Measurements from ENCODE around the gene CLHC1. TPM values are rescaled to one million over a fixed set of nuclear protein-coding genes. Genes with fewer than 3 reads are reported as not detected.

The CLHC1 gene
- total and polyA plus RNA-seq, 2 donors (not counting 3 experiments of a cell fraction or from before 2014, with no cell fraction given): 2.4 to 12.3 TPM

DNA sequence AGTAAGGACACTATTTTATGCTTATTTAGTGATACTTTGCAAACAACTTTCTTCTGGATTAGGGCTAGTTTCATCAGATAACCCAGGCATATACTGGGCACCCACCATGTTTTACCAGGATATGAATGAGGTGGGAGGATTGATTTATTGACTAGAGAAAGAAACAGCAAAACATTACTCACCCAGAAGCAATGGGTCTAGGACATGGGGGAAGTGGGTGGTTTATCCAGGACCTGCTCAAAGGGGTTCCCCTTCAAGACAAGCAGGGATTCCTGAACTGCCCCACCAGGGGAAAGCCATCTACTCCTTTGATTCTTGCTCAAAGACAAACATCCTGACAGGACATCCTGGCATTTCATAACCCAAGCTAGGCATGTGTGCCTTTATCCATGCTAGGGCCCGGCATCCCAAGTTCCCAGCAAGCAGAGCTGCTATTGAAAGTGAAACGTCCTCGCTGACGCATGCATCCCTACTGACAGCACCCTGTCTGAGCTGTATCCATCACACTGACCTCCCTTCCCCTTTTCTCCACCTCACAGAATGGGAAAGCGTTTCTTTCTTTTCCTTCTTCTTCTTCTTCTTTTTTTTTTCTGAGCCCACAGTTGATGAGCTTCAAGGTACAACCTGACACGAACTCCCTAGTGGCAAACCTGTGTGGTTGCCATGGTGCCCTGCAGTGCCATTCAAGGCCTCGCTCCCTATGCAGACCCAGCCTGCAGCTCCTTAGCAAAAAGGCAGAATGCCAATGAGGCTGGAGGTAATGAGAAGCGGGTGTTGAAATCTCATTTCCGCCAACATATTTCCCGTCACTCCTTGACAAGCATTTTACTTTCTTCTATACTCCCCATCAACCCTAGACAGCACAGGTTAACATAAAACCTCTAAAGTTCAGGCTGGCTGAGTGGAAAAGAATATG, 70.5 kb downstream of the CLHC1 start:
- TF ChIP-seq POLR2AphosphoS5 (IDR thresholded peaks at IDR 0.05; ENCODE audit: insufficient read depth, low read depth, low read length) (no peak), GATA2 (IDR thresholded peaks at IDR 0.05; ENCODE audit: insufficient read depth, insufficient read length, low read depth, low read length) (peak; percentile 49), JUN (IDR thresholded peaks at IDR 0.05; ENCODE audit: borderline replicate concordance, insufficient read depth, insufficient read length, low read depth) (peak; percentile 6), FOS (IDR thresholded peaks at IDR 0.05; ENCODE audit: borderline replicate concordance, insufficient read depth, low read length) (peak; percentile 34), MYC (IDR thresholded peaks at IDR 0.05; ENCODE audit: low read depth, low read length) (no peak), POLR2A (IDR thresholded peaks at IDR 0.05; ENCODE audit: low read depth, low read length) (no peak)
- H3K9me1 ChIP-seq (replicated peaks; ENCODE audit: control insufficient read depth, extremely low read depth, insufficient read depth, low read length): no peaks in the 10 kb centered on the region
- H3K27ac ChIP-seq (ENCODE audit: insufficient read depth, low read depth, low read length): no peak overlapping the region
- peaks cover 68% of the 10 kb centered on the region for H3K4me1 ChIP-seq (ENCODE audit: control insufficient read depth, extremely low read depth, insufficient read depth, low read length)
- no peak overlapping the region for H3K9ac ChIP-seq (replicated peaks; ENCODE audit: extremely low read depth, insufficient read depth, low read length)
- intact Hi-C loops (cut with micrococcal nuclease): loop anchor here (1.0 kb wide), 1 partner anchor 111 kb away; the partner anchor contains the start of gene RTN4
- H3K27me3 ChIP-seq (ENCODE audit: control insufficient read depth in 2 of 2, insufficient read depth in 2 of 2, low read length in 2 of 2): no peaks in the 10 kb centered on the region
- no TSS peak for BruUV-seq (replicated peaks)
- peak overlapping the region; percentile 25 for H2AFZ ChIP-seq (ENCODE audit: low read depth, low read length)
- dilution Hi-C loops (cut with MboI; ENCODE audit: extremely low pct_ligation_motif_present, low sequenced_read_pairs): no loop called here
- peak overlapping the region; percentile 32 for H3K4me2 ChIP-seq (ENCODE audit: insufficient read depth, low read length)
- DNase-seq (ENCODE audit: low read depth, low spot score) (peak; percentile 80), FAIRE-seq (peak; percentile 93)
- ChIA-PET CTCF (interaction anchor here (0.9 to 2.6 kb wide), 6 partner anchors 9 to 147 kb away, joined by 3 to 26 read pairs (median 4); partner anchors contain the start of gene RTN4), POLR2A (interaction anchor here (1.8 kb wide), 1 partner anchor 111 kb away, joined by 9 read pairs; the partner anchor contains the start of gene RTN4)
- no peaks in the 10 kb centered on the region for H3K9me3 ChIP-seq (replicated peaks; ENCODE audit: control insufficient read depth, insufficient read depth, low read length)
- H3K79me2 ChIP-seq (ENCODE audit: control insufficient read depth, insufficient read depth, low read length): no peaks in the 10 kb centered on the region
- no peaks in the 10 kb centered on the region for H4K20me1 ChIP-seq (replicated peaks; ENCODE audit: control insufficient read depth, extremely low read depth, insufficient read depth, low read length)
- no peaks in the 10 kb centered on the region for H3K36me3 ChIP-seq (ENCODE audit: control insufficient read depth in 2 of 2, extremely low read depth in 1 of 2, insufficient read depth in 2 of 2, low read length in 2 of 2)
- no peak overlapping the region for H3K4me3 ChIP-seq (replicated peaks in 1 of 3; ENCODE audit: insufficient read depth in 1 of 3, low read depth in 1 of 3, low read length in 3 of 3)

DNA sequence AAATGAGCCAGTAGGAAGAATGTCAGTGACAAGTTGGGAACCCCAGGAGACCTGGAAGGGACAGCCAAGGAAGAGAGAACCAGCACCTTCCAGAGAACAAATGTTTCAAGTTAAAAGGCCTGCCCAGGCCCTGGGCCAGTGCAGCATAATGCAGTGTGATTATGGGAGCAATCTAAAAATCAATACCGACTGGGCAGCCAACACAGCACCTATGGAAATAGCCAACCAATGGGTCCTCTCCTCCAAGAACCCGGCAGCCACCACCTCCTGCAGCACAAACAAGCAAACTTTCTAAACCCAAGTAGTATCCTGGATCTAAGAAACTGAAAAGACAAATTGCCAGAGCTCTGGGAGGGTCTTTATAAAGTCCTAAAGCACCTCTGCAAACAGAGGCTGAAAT, 71.7 kb downstream of the CLHC1 start:
- H3K4me1 ChIP-seq (ENCODE audit: control insufficient read depth, extremely low read depth, insufficient read depth, low read length): peaks cover 64% of the 10 kb centered on the region
- no peak overlapping the region for H3K4me3 ChIP-seq (replicated peaks in 1 of 3; ENCODE audit: insufficient read depth in 1 of 3, low read depth in 1 of 3, low read length in 3 of 3)
- FAIRE-seq (no peak), DNase-seq (ENCODE audit: low read depth, low spot score) (no peak)
- no peaks in the 10 kb centered on the region for H4K20me1 ChIP-seq (replicated peaks; ENCODE audit: control insufficient read depth, extremely low read depth, insufficient read depth, low read length)
- dilution Hi-C loops (cut with MboI; ENCODE audit: extremely low pct_ligation_motif_present, low sequenced_read_pairs): no loop called here
- no peaks in the 10 kb centered on the region for H3K9me3 ChIP-seq (replicated peaks; ENCODE audit: control insufficient read depth, insufficient read depth, low read length)
- H3K9ac ChIP-seq (replicated peaks; ENCODE audit: extremely low read depth, insufficient read depth, low read length): no peak overlapping the region
- no peak overlapping the region for H3K4me2 ChIP-seq (ENCODE audit: insufficient read depth, low read length)
- H3K79me2 ChIP-seq (ENCODE audit: control insufficient read depth, insufficient read depth, low read length): no peaks in the 10 kb centered on the region
- POLR2A ChIA-PET: no interaction called here
- no peaks in the 10 kb centered on the region for H3K36me3 ChIP-seq (ENCODE audit: control insufficient read depth in 2 of 2, extremely low read depth in 1 of 2, insufficient read depth in 2 of 2, low read length in 2 of 2)
- BruUV-seq (replicated peaks): no TSS peak
- TF ChIP-seq FOS (IDR thresholded peaks at IDR 0.05; ENCODE audit: borderline replicate concordance, insufficient read depth, low read length): no peak
- TF ChIP-seq, protein P1, sequence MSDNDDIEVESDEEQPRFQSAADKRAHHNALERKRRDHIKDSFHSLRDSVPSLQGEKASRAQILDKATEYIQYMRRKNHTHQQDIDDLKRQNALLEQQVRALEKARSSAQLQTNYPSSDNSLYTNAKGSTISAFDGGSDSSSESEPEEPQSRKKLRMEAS (IDR thresholded peaks at IDR 0.05; ENCODE audit: insufficient read depth, insufficient read length): no peak
- TF ChIP-seq POLR2A (IDR thresholded peaks at IDR 0.05; ENCODE audit: low read depth, low read length): no peak
- TF ChIP-seq MYC (IDR thresholded peaks at IDR 0.05; ENCODE audit: low read depth, low read length): no peak
- TF ChIP-seq EZH2 (IDR thresholded peaks at IDR 0.05; ENCODE audit: borderline replicate concordance, low read depth, low read length, severe bottlenecking): no peak
- intact Hi-C loops (cut with micrococcal nuclease): no loop called here
- H3K27ac ChIP-seq (ENCODE audit: insufficient read depth, low read depth, low read length): no peak overlapping the region
- CTCF ChIA-PET: interaction anchor here (1.2 kb wide), 1 partner anchor 144 kb away, joined by 4 read pairs; no protein-coding TSS in a partner anchor
- H3K9me1 ChIP-seq (replicated peaks; ENCODE audit: control insufficient read depth, extremely low read depth, insufficient read depth, low read length): no peaks in the 10 kb centered on the region
- H3K27me3 ChIP-seq (ENCODE audit: control insufficient read depth in 2 of 2, insufficient read depth in 2 of 2, low read length in 2 of 2): no peaks in the 10 kb centered on the region
- H2AFZ ChIP-seq (ENCODE audit: low read depth, low read length): no peak overlapping the region

Measured in endothelial cell of umbilical vein (primary cell).